H1 (cell line): ENCODE results near the gene PCID2. TPM values are rescaled to one million over a fixed set of nuclear protein-coding genes. Genes with fewer than 3 reads are reported as not detected.

ENCODE experiments used
- CTCF ChIA-PET: fragments of 300-600 bp; sonication (Branson Sonifier 250); formaldehyde crosslinking; loops from one replicate; lab custom pipeline; 2021; ENCODE audit not compliant: partially characterized antibody; lab: Charles Lee
- POLR2A ChIA-PET: fragments of 300-600 bp; sonication (Branson Sonifier 250); formaldehyde crosslinking; loops from one replicate; lab custom pipeline; 2021; ENCODE audit warnings: inconsistent platforms; ENCODE audit not compliant: partially characterized antibody; lab: Charles Lee
- DNase-seq, 2 experiments: peaks; one replicate each; pipeline versions ENCODE4 v3.0.0 to v3.0.0-alpha.2; 2010 to 2022; ENCODE audit warnings: low spot score in 2 of 2, low read depth in 1 of 2, mixed read lengths in 1 of 2
- FAIRE-seq: peaks from 2 replicates; lab custom pipeline; 2011; peaks lifted over from hg19 to GRCh38; lab: Jason Lieb, UNC
- H2AFZ ChIP-seq: 2 replicates; pipeline ENCODE4 v1.8.1; 2012; ENCODE audit warnings: low read length, inconsistent platforms
- H2AK5ac ChIP-seq: 2 replicates; pipeline ENCODE4 v1.6.1; 2013; ENCODE audit warnings: low read depth, low read length
- H2BK120ac ChIP-seq: replicated peaks from 2 replicates; pipeline ENCODE3; 2013; ENCODE audit warnings: low read depth, low read length, inconsistent platforms
- H2BK12ac ChIP-seq: 2 replicates; pipeline ENCODE4 v1.6.1; 2013; ENCODE audit warnings: low read depth, low read length
- H2BK15ac ChIP-seq: 2 replicates; pipeline ENCODE4 v1.6.1; 2013; ENCODE audit warnings: low read length
- H2BK20ac ChIP-seq: 2 replicates; pipeline ENCODE4 v1.6.1; 2013; ENCODE audit warnings: low read length
- H2BK5ac ChIP-seq: 2 replicates; pipeline ENCODE4 v1.6.1; 2013; ENCODE audit warnings: low read depth, low read length
- H3K14ac ChIP-seq: 2 replicates; pipeline ENCODE4 v1.6.1; 2013; ENCODE audit warnings: inconsistent platforms; ENCODE audit not compliant: insufficient read length
- H3K18ac ChIP-seq: 2 replicates; pipeline ENCODE4 v1.6.1; 2013; ENCODE audit warnings: low read length; ENCODE audit errors: extremely low read depth
- H3K23ac ChIP-seq: 2 replicates; pipeline ENCODE4 v1.6.1; 2013; ENCODE audit warnings: inconsistent platforms; ENCODE audit not compliant: insufficient read length
- H3K23me2 ChIP-seq: 2 replicates; pipeline ENCODE4 v1.6.1; 2013; ENCODE audit warnings: low read depth, low read length
- H3K27ac ChIP-seq: 2 replicates; pipeline ENCODE4 v1.6.1; 2011; ENCODE audit warnings: low read depth, low read length, inconsistent platforms
- H3K27me3 ChIP-seq, 4 experiments: replicated peaks in 1 of 4; 1 replicate in 1 of 4; 2 replicates in 3 of 4; pipeline versions ENCODE4 v1.6.1 to v1.8.1; 2011 to 2013; ENCODE audit warnings: low read length in 3 of 4, mild to moderate bottlenecking in 3 of 4, inconsistent platforms in 2 of 4, mixed read lengths in 2 of 4, moderate library complexity in 1 of 4; ENCODE audit not compliant: control insufficient read depth in 3 of 4, insufficient read depth in 3 of 4; ENCODE audit errors: extremely low read depth in 1 of 4
- H3K36me3 ChIP-seq, 4 experiments: 2 replicates each; pipeline versions ENCODE4 v1.6.1 to v1.8.1; 2011 to 2013; ENCODE audit warnings: mild to moderate bottlenecking in 4 of 4, low read length in 3 of 4, moderate library complexity in 2 of 4, control low read depth in 1 of 4, inconsistent platforms in 1 of 4; ENCODE audit not compliant: insufficient read depth in 4 of 4, control insufficient read depth in 2 of 4
- H3K4ac ChIP-seq: replicated peaks from 2 replicates; pipeline ENCODE3; 2013; ENCODE audit warnings: low read length, low read depth, mixed read lengths, inconsistent platforms; ENCODE audit not compliant: insufficient read length
- H3K4me1 ChIP-seq, 4 experiments: replicated peaks in 1 of 4; 1 replicate in 1 of 4; 2 replicates in 3 of 4; pipeline versions ENCODE4 v1.6.1 to v1.8.1; 2011 to 2013; ENCODE audit warnings: low read length in 3 of 4, inconsistent platforms in 2 of 4, mixed read lengths in 1 of 4; ENCODE audit not compliant: insufficient read depth in 4 of 4, control insufficient read depth in 3 of 4
- H3K4me2 ChIP-seq, 2 experiments: 2 replicates each; pipeline versions ENCODE4 v1.6.1 to v1.8.1; 2011 to 2013; ENCODE audit warnings: low read depth in 2 of 2, low read length in 2 of 2, control low read depth in 1 of 2, inconsistent platforms in 1 of 2, mild to moderate bottlenecking in 1 of 2; ENCODE audit not compliant: insufficient read depth in 1 of 2
- H3K4me3 ChIP-seq, 4 experiments: fragments of 200-600, 300-600 bp in 1 of 4; sonication (generic), shearing (Covaris generic), sonication (Bioruptor Twin) in 1 of 4; 2 replicates each; pipeline versions ENCODE4 v1.5.1 to v1.8.1; 2011 to 2016; ENCODE audit warnings: low read length in 4 of 4, low read depth in 3 of 4, control low read depth in 2 of 4, inconsistent platforms in 2 of 4, mild to moderate bottlenecking in 2 of 4, mixed read lengths in 1 of 4, moderate library complexity in 1 of 4; ENCODE audit not compliant: insufficient read depth in 2 of 4; ENCODE audit errors: extremely low read depth in 1 of 4
- H3K56ac ChIP-seq: replicated peaks from 2 replicates; pipeline ENCODE3; 2013; ENCODE audit warnings: low read depth, mild to moderate bottlenecking, mixed read lengths, low read length, inconsistent platforms; ENCODE audit not compliant: insufficient read length
- H3K79me1 ChIP-seq: 2 replicates; pipeline ENCODE4 v1.6.1; 2013; ENCODE audit warnings: low read depth, low read length, control low read depth
- H3K79me2 ChIP-seq, 2 experiments: 2 replicates each; pipeline versions ENCODE4 v1.6.1 to v1.8.1; 2012 to 2013; ENCODE audit warnings: low read length in 2 of 2, mild to moderate bottlenecking in 2 of 2, inconsistent platforms in 1 of 2; ENCODE audit not compliant: insufficient read depth in 2 of 2, control insufficient read depth in 1 of 2
- H3K9ac ChIP-seq, 4 experiments: replicated peaks in 1 of 4; 1 replicate in 1 of 4; 2 replicates in 3 of 4; pipeline versions ENCODE4 v1.6.1 to v1.8.1; 2011 to 2013; ENCODE audit warnings: low read depth in 3 of 4, low read length in 3 of 4, control low read depth in 2 of 4, mild to moderate bottlenecking in 2 of 4, moderate library complexity in 2 of 4, inconsistent platforms in 1 of 4; ENCODE audit errors: extremely low read depth in 1 of 4
- H3K9me3 ChIP-seq, 2 experiments: 2 replicates each; pipeline versions ENCODE4 v1.6.1 to v1.8.1; 2012 to 2013; ENCODE audit warnings: mild to moderate bottlenecking in 2 of 2, moderate library complexity in 2 of 2, control low read depth in 1 of 2, inconsistent platforms in 1 of 2, low read depth in 1 of 2, low read length in 1 of 2, mixed read lengths in 1 of 2; ENCODE audit not compliant: insufficient read depth in 2 of 2
- H4K20me1 ChIP-seq, 2 experiments: replicated peaks in 1 of 2; 2 replicates each; pipeline versions ENCODE3 to v1.8.1; 2011 to 2013; ENCODE audit warnings: inconsistent platforms in 2 of 2, low read length in 2 of 2, mild to moderate bottlenecking in 1 of 2; ENCODE audit not compliant: insufficient read depth in 2 of 2, control insufficient read depth in 1 of 2
- H4K5ac ChIP-seq: 2 replicates; pipeline ENCODE4 v1.6.1; 2013; ENCODE audit warnings: low read length, low read depth, mixed read lengths, inconsistent platforms; ENCODE audit not compliant: insufficient read length
- H4K8ac ChIP-seq: 2 replicates; pipeline ENCODE4 v1.8.0; 2013; ENCODE audit warnings: mild to moderate bottlenecking, moderate library complexity, low read length, inconsistent platforms; ENCODE audit not compliant: insufficient read depth; ENCODE audit errors: extremely low read depth
- H4K91ac ChIP-seq: replicated peaks from 2 replicates; pipeline ENCODE3; 2013; ENCODE audit warnings: low read length, mixed read lengths, inconsistent platforms; ENCODE audit not compliant: insufficient read length
- ASH2L ChIP-seq: fragments of 200-600, 300-600 bp; sonication (generic); IDR thresholded peaks from one replicate; pipeline ENCODE4 v1.7.1; 2017; ENCODE audit warnings: low read length
- BACH1 ChIP-seq: IDR thresholded peaks from 2 replicates; pipeline ENCODE4 v1.6.1; 2012; ENCODE audit warnings: low read length, improper control_type of control experiment
- BCL11A ChIP-seq, 2 experiments: IDR thresholded peaks; one replicate each; pipeline ENCODE4 v1.6.1; 2011; ENCODE audit warnings: low read depth in 2 of 2, low read length in 2 of 2, mild to moderate bottlenecking in 2 of 2
- CEBPB ChIP-seq: IDR thresholded peaks from 2 replicates; pipeline ENCODE4 v1.6.1; 2012; ENCODE audit warnings: low read depth, low read length
- SAP30 ChIP-seq: fragments of 300-600 bp; sonication (generic); IDR thresholded peaks from 2 replicates; pipeline ENCODE4 v1.7.1; 2012; ENCODE audit warnings: low read length, moderate library complexity, mild to moderate bottlenecking, inconsistent platforms; ENCODE audit not compliant: insufficient read depth, insufficient replicate concordance
- SIRT6 ChIP-seq: IDR thresholded peaks from one replicate; pipeline ENCODE4 v1.7.1; 2012; ENCODE audit warnings: low read length, inconsistent platforms
- SP4 ChIP-seq: IDR thresholded peaks from 2 replicates; pipeline ENCODE4 v1.6.1; 2012; ENCODE audit warnings: low read length, inconsistent platforms
- TAF7 ChIP-seq: optimal IDR thresholded peaks from 2 replicates; pipeline ENCODE3; 2011; ENCODE audit warnings: low read depth, mild to moderate bottlenecking, inconsistent platforms, low read length, moderate library complexity, borderline replicate concordance
- WGBS, 2 experiments: shearing (Covaris generic) in 1 of 2; methylation state at CpG; one replicate each; pipeline versions ENCODE4 v1.1.6 to v1.1.7; 2013 to 2015; ENCODE audit warnings: low lambda C conversion rate in 2 of 2, mixed read lengths in 2 of 2, inconsistent platforms in 1 of 2, low coverage in 1 of 2, missing lambda C conversion rate in 1 of 2; ENCODE audit not compliant: insufficient replicate concordance in 2 of 2, insufficient coverage in 1 of 2, insufficient read length in 1 of 2; ENCODE audit errors: extremely low coverage in 1 of 2, missing lambda C conversion rate in 1 of 2; 5-methylcytosine and 5-hydroxymethylcytosine counted together
- polyA plus RNA-seq, 7 experiments: library from polyadenylated mRNA; depleted of rRNA in 3 of 7; stranded (reverse) in 5 of 7; unstranded in 2 of 7; fragments of >200 nt in 5 of 7; fragments of 200-250 nt in 2 of 7; gene quantifications; 1 replicate in 5 of 7; 2 replicates in 1 of 7; 4 replicates in 1 of 7; pipeline versions ENCODE4 v1.2.1 to v1.2.3, GENCODE V29; 2011 to 2013; ENCODE audit warnings: missing spikeins in 2 of 7, mixed read lengths in 2 of 7
- total RNA-seq: library from RNA; stranded (reverse); fragmentation: NEBNext Ultra II Directional; extraction: Animal tissue kit (Norgen Biotek cat#: 25700); gene quantifications from 2 replicates; pipeline ENCODE4 v1.2.1, GENCODE V29; 2021
- TF ChIP-seq, protein P1 (sequence below): IDR thresholded peaks from 2 replicates; pipeline ENCODE4 v1.6.1; 2011; ENCODE audit warnings: low read length, improper control_type of control experiment
- TF ChIP-seq, protein P2 (sequence below): IDR thresholded peaks from 2 replicates; pipeline ENCODE4 v1.6.1; 2012; ENCODE audit warnings: inconsistent platforms

Gene PCID2
- total and polyA plus RNA-seq, 2 of the 8 experiments (the other 6 are each of a cell fraction or from before 2014, with no cell fraction given): 72.4 to 72.8 TPM

DNA sequence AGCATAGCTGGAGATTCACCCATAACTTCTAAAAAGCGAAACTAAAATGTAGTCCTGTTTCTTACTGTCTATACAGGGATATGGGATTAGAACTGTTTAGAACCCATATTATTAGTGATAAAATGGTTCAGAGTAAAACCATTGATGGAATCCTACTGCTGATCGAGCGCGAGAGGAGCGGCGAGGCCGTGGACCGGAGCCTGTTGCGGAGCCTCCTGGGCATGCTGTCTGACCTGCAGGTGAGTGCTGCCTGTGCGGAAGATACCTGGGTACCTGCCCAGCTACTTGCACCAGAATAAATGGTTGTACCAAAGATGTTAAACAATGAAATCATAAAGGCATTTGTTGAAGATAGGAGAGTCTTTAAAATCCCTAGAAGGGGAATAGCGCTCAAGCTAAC lies 24.6 kb upstream of the PCID2 start:
- FAIRE-seq (no peak), DNase-seq (no peak)
- no peaks in the 10 kb centered on the region for H3K79me1 ChIP-seq
- H2BK15ac ChIP-seq: no peak overlapping the region
- no peak overlapping the region for H4K91ac ChIP-seq
- H2BK120ac ChIP-seq: no peak overlapping the region
- ChIA-PET POLR2A (interaction anchor here (0.7 to 1.2 kb wide), 6 partner anchors 9 to 23 kb away, joined by 3 to 5 read pairs (median 3); partner anchors contain the start of gene CUL4A), CTCF (interaction anchor here (0.8 kb wide), 1 partner anchor 21 kb away, joined by 3 read pairs; no protein-coding TSS in a partner anchor)
- H2BK12ac ChIP-seq: no peak overlapping the region
- no peaks in the 10 kb centered on the region for H3K9me3 ChIP-seq
- H4K5ac ChIP-seq: no peak overlapping the region
- no peaks in the 10 kb centered on the region; the same call in 1 of the 2 replicates for H3K23me2 ChIP-seq
- no peak overlapping the region for H4K8ac ChIP-seq
- H3K18ac ChIP-seq: no peak overlapping the region
- H3K56ac ChIP-seq: no peak overlapping the region
- H3K27ac ChIP-seq: no peak overlapping the region
- no peak overlapping the region for H3K4me3 ChIP-seq
- H4K20me1 ChIP-seq: peaks cover 6 to 11% of the 10 kb centered on the region in 2 experiments
- H2AK5ac ChIP-seq: no peak overlapping the region
- no peak overlapping the region for H3K4me2 ChIP-seq
- no peaks in the 10 kb centered on the region for H3K79me2 ChIP-seq
- H3K4me1 ChIP-seq: no peaks in the 10 kb centered on the region
- H3K23ac ChIP-seq: no peak overlapping the region
- H3K27me3 ChIP-seq: no peaks in the 10 kb centered on the region
- H3K4ac ChIP-seq: no peak overlapping the region
- H2BK5ac ChIP-seq: no peak overlapping the region
- H3K14ac ChIP-seq: no peak overlapping the region
- H2AFZ ChIP-seq: no peak overlapping the region
- no peak overlapping the region for H3K9ac ChIP-seq
- no peak overlapping the region for H2BK20ac ChIP-seq
- WGBS, 2 experiments: 94% methylated on average over 11 of the region's 11 CpGs; no CpG with 5 or more reads in 1 of the 2 experiments
- peaks cover 19 to 57% (median 32%) of the 10 kb centered on the region in 4 experiments for H3K36me3 ChIP-seq
- TF ChIP-seq SIRT6 (no peak), TAF7 (no peak), BACH1 (no peak), SAP30 (no peak), ASH2L (no peak), BCL11A (IDR thresholded peaks at IDR 0.05; ENCODE audit: low read depth in 2 of 2, low read length in 2 of 2) (no peak), CEBPB (no peak), SP4 (no peak)
- TF ChIP-seq, protein P1, sequence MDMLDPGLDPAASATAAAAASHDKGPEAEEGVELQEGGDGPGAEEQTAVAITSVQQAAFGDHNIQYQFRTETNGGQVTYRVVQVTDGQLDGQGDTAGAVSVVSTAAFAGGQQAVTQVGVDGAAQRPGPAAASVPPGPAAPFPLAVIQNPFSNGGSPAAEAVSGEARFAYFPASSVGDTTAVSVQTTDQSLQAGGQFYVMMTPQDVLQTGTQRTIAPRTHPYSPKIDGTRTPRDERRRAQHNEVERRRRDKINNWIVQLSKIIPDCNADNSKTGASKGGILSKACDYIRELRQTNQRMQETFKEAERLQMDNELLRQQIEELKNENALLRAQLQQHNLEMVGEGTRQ: no peak
- TF ChIP-seq, protein P2, sequence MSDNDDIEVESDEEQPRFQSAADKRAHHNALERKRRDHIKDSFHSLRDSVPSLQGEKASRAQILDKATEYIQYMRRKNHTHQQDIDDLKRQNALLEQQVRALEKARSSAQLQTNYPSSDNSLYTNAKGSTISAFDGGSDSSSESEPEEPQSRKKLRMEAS: no peak
